Hematopoietic multipotent progenitor cell treated with erythropoietin and hydrocortisone succinate and interleukin-3 and kit ligand, for 8 days (in vitro differentiated cells): ENCODE results near the gene HMHB1.
A peak's percentile ranks its signal among the peaks of the same experiment; 100 is the strongest.

Experiments
- DNase-seq: peaks from one replicate; pipeline ENCODE4 v3.0.0-alpha.2; 2015

The HMHB1 gene

GRCh38 chr5:143812085-143812705 is at the start of gene HMHB1:
HMHB1 (plus strand) TSS chr5:143812161.
- DNase-seq: no peak

GRCh38 chr5:143762636-143763220 is 49.2 kb upstream of the HMHB1 start:
- DNase-seq: no peak

GRCh38 chr5:143767162-143767561 is 44.8 kb upstream of the HMHB1 start:
- DNase-seq: no peak

GRCh38 chr5:143769026-143769786 is 42.8 kb upstream of the HMHB1 start:
- DNase-seq: no peak

- DNase-seq: peak; percentile 17
Observed at GRCh38 chr5:143770450-143770849, 41.5 kb upstream of the HMHB1 start.

- DNase-seq: no peak
Observed at GRCh38 chr5:143771189-143771588, 40.8 kb upstream of the HMHB1 start.

GRCh38 chr5:143771602-143772001 is 40.4 kb upstream of the HMHB1 start:
- DNase-seq: no peak

- no peak for DNase-seq
Observed at GRCh38 chr5:143772621-143773020, 39.3 kb upstream of the HMHB1 start.

GRCh38 chr5:143775258-143775657 is 36.7 kb upstream of the HMHB1 start:
- DNase-seq: peak; percentile 16

GRCh38 chr5:143776951-143777350 is 35.0 kb upstream of the HMHB1 start:
- DNase-seq: no peak

- no peak for DNase-seq
Observed at GRCh38 chr5:143779506-143779905, 32.5 kb upstream of the HMHB1 start.

- no peak for DNase-seq
Observed at GRCh38 chr5:143781993-143782520, 29.9 kb upstream of the HMHB1 start.

- no peak for DNase-seq
Observed at GRCh38 chr5:143782588-143783386, 29.2 kb upstream of the HMHB1 start.

- DNase-seq: no peak
Observed at GRCh38 chr5:143788401-143788800, 23.6 kb upstream of the HMHB1 start.

GRCh38 chr5:143790457-143791112 is 21.4 kb upstream of the HMHB1 start:
- no peak for DNase-seq

GRCh38 chr5:143791848-143792731 is 19.9 kb upstream of the HMHB1 start:
- DNase-seq: no peak

GRCh38 chr5:143793249-143793648 is 18.7 kb upstream of the HMHB1 start:
- no peak for DNase-seq

GRCh38 chr5:143796125-143796524 is 15.8 kb upstream of the HMHB1 start:
- no peak for DNase-seq

GRCh38 chr5:143796753-143797152 is 15.2 kb upstream of the HMHB1 start:
- no peak for DNase-seq

- DNase-seq: no peak
Observed at GRCh38 chr5:143800715-143801114, 11.2 kb upstream of the HMHB1 start.

- no peak for DNase-seq
Observed at GRCh38 chr5:143801252-143801939, 10.6 kb upstream of the HMHB1 start.
